H9 (cell line): ENCODE data around the gene PNMA8C. TPM values are rescaled to one million over a fixed set of nuclear protein-coding genes. Genes with fewer than 3 reads are reported as not detected.

Experiments used
- DNase-seq: peaks from one replicate; pipeline ENCODE4 v3.0.0-alpha.2; 2017
- H2AFZ ChIP-seq: one replicate; pipeline ENCODE4 v1.6.1; 2013; ENCODE audit warnings: mild to moderate bottlenecking, low read length, control low read depth, moderate library complexity
- H2AK5ac ChIP-seq: 2 replicates; pipeline ENCODE4 v1.6.1; 2013; ENCODE audit warnings: low read length, control low read depth, mixed read lengths; ENCODE audit not compliant: insufficient read length
- H2BK120ac ChIP-seq: one replicate; pipeline ENCODE4 v1.6.1; 2013; ENCODE audit warnings: low read depth, mild to moderate bottlenecking, low read length, control low read depth, inconsistent platforms; ENCODE audit not compliant: poor library complexity, severe bottlenecking
- H2BK12ac ChIP-seq: 2 replicates; pipeline ENCODE4 v1.6.1; 2013; ENCODE audit warnings: low read length, control low read depth, mixed read lengths, low read depth; ENCODE audit not compliant: insufficient read length
- H2BK15ac ChIP-seq: 2 replicates; pipeline ENCODE4 v1.6.1; 2013; ENCODE audit warnings: low read depth, low read length, control low read depth
- H2BK20ac ChIP-seq: one replicate; pipeline ENCODE4 v1.6.1; 2013; ENCODE audit warnings: low read depth, mild to moderate bottlenecking, low read length, control low read depth, inconsistent platforms; ENCODE audit not compliant: poor library complexity, severe bottlenecking
- H2BK5ac ChIP-seq: 2 replicates; pipeline ENCODE4 v1.6.1; 2013; ENCODE audit warnings: low read length, control low read depth, mixed read lengths; ENCODE audit not compliant: insufficient read length
- H3K14ac ChIP-seq: 2 replicates; pipeline ENCODE4 v1.6.1; 2013; ENCODE audit warnings: low read length, control low read depth; ENCODE audit not compliant: insufficient read depth
- H3K18ac ChIP-seq: 2 replicates; pipeline ENCODE4 v1.6.1; 2013; ENCODE audit warnings: low read depth, mild to moderate bottlenecking, mixed read lengths, low read length, control low read depth; ENCODE audit not compliant: insufficient read length
- H3K23ac ChIP-seq: 2 replicates; pipeline ENCODE4 v1.6.1; 2013; ENCODE audit warnings: low read length, control low read depth, mixed read lengths, low read depth; ENCODE audit not compliant: insufficient read length
- H3K23me2 ChIP-seq: 2 replicates; pipeline ENCODE4 v1.6.1; 2013; ENCODE audit warnings: low read depth, mild to moderate bottlenecking, mixed read lengths, low read length, control low read depth; ENCODE audit not compliant: insufficient read length, poor library complexity, severe bottlenecking
- H3K27ac ChIP-seq: 2 replicates; pipeline ENCODE4 v1.5.1; 2013; ENCODE audit warnings: low read length, control low read depth, mixed read lengths, low read depth; ENCODE audit not compliant: insufficient read length
- H3K27me3 ChIP-seq: 2 replicates; pipeline ENCODE4 v1.6.1; 2013; ENCODE audit warnings: low read length, control low read depth, inconsistent platforms; ENCODE audit not compliant: insufficient read depth
- H3K4ac ChIP-seq: 2 replicates; pipeline ENCODE4 v1.6.1; 2013; ENCODE audit warnings: low read depth, mild to moderate bottlenecking, control low read depth, inconsistent platforms, low read length, moderate library complexity
- H3K4me1 ChIP-seq: 2 replicates; pipeline ENCODE4 v1.6.1; 2013; ENCODE audit warnings: low read length, control low read depth, inconsistent platforms; ENCODE audit not compliant: insufficient read depth
- H3K4me2 ChIP-seq: 2 replicates; pipeline ENCODE4 v1.6.1; 2013; ENCODE audit warnings: low read length, control low read depth, mixed read lengths; ENCODE audit not compliant: insufficient read length, insufficient read depth
- H3K56ac ChIP-seq: 2 replicates; pipeline ENCODE4 v1.6.1; 2013; ENCODE audit warnings: low read depth, mild to moderate bottlenecking, mixed read lengths, low read length, control low read depth; ENCODE audit not compliant: insufficient read length
- H3K79me1 ChIP-seq: 2 replicates; pipeline ENCODE4 v1.6.1; 2013; ENCODE audit warnings: low read depth, mild to moderate bottlenecking, moderate library complexity, low read length, control low read depth, inconsistent platforms; ENCODE audit not compliant: insufficient read depth, poor library complexity, severe bottlenecking
- H3K79me2 ChIP-seq: 2 replicates; pipeline ENCODE4 v1.6.1; 2013; ENCODE audit warnings: low read length, control low read depth, inconsistent platforms; ENCODE audit not compliant: insufficient read depth
- H3K9ac ChIP-seq: 2 replicates; pipeline ENCODE4 v1.6.1; 2013; ENCODE audit warnings: low read length, control low read depth, mixed read lengths; ENCODE audit not compliant: insufficient read length; ENCODE audit errors: extremely low read depth
- H3K9me3 ChIP-seq: one replicate; pipeline ENCODE4 v1.6.1; 2013; ENCODE audit warnings: low read depth, low read length, inconsistent platforms; ENCODE audit not compliant: control insufficient read depth
- H3T11ph ChIP-seq: one replicate; pipeline ENCODE4 v1.6.1; 2013; ENCODE audit warnings: mild to moderate bottlenecking, low read length, control low read depth, inconsistent platforms
- H4K20me1 ChIP-seq: one replicate; pipeline ENCODE4 v1.6.1; 2013; ENCODE audit not compliant: control insufficient read depth, insufficient read length, insufficient read depth
- H4K5ac ChIP-seq: 2 replicates; pipeline ENCODE4 v1.6.1; 2013; ENCODE audit warnings: low read depth, mild to moderate bottlenecking, mixed read lengths, low read length, control low read depth; ENCODE audit not compliant: insufficient read length
- H4K8ac ChIP-seq: replicated peaks from 2 replicates; pipeline ENCODE4 v1.6.1; 2013; ENCODE audit warnings: low read length, control low read depth, mixed read lengths, low read depth; ENCODE audit not compliant: insufficient read length
- H4K91ac ChIP-seq: 2 replicates; pipeline ENCODE4 v1.6.1; 2013; ENCODE audit warnings: low read depth, mild to moderate bottlenecking, moderate library complexity, mixed read lengths, low read length, control low read depth; ENCODE audit not compliant: insufficient read length
- H3K27ac Mint-ChIP-seq, 3 experiments: 2 replicates in 2 of 3; 3 replicates in 1 of 3; pipeline ENCODE4 v1.8.0; 2020 to 2021; ENCODE audit warnings: mixed read lengths in 3 of 3, mild to moderate bottlenecking in 1 of 3, moderate library complexity in 1 of 3
- H3K27me3 Mint-ChIP-seq: 2 replicates; pipeline ENCODE4 v1.8.0; 2021; ENCODE audit warnings: low read depth, mild to moderate bottlenecking, moderate library complexity, mixed read lengths
- H3K36me3 Mint-ChIP-seq, 3 experiments: 2 replicates in 2 of 3; 3 replicates in 1 of 3; pipeline ENCODE4 v1.8.0; 2020 to 2021; ENCODE audit warnings: low read depth in 3 of 3, mixed read lengths in 3 of 3; ENCODE audit not compliant: insufficient read depth in 1 of 3
- H3K4me1 Mint-ChIP-seq, 2 experiments: 2 replicates each; pipeline ENCODE4 v1.8.0; 2020; ENCODE audit warnings: mixed read lengths in 2 of 2
- H3K4me3 Mint-ChIP-seq, 2 experiments: 2 replicates in 1 of 2; 3 replicates in 1 of 2; pipeline ENCODE4 v1.8.0; 2020 to 2021; ENCODE audit warnings: mild to moderate bottlenecking in 2 of 2, mixed read lengths in 2 of 2, moderate library complexity in 1 of 2
- H3K9me3 Mint-ChIP-seq, 2 experiments: 2 replicates in 1 of 2; 3 replicates in 1 of 2; pipeline ENCODE4 v1.8.0; 2020; ENCODE audit warnings: mild to moderate bottlenecking in 2 of 2, mixed read lengths in 2 of 2, moderate library complexity in 1 of 2
- WGBS: extraction: QIAGEN DNeasy Blood & Tissue Kit; methylation state at CpG from one replicate; pipeline ENCODE4 v1.1.7; 2013; ENCODE audit warnings: missing lambda C conversion rate, low lambda C conversion rate, mixed read lengths; ENCODE audit not compliant: insufficient read length; ENCODE audit errors: extremely low coverage; 5-methylcytosine and 5-hydroxymethylcytosine counted together
- total RNA-seq: library from RNA; stranded (reverse); gene quantifications from 2 replicates; pipeline ENCODE4 v1.2.1, GENCODE V29; 2021
- TF ChIP-seq, protein P1 (sequence below): fragments of 200-600 bp; sonication (generic); conservative IDR thresholded peaks from 3 replicates; pipeline ENCODE4 v1.8.0; 2021; ENCODE audit warnings: antibody characterized with exemption, mild to moderate bottlenecking

The PNMA8C gene
- total RNA-seq, 1 experiment from 2014 or later = 1.8 TPM

GRCh38 chr19:46386996-46387712 lies 41.6 kb downstream of the PNMA8C start:
- Histone ChIP-seq H3K23ac (no peak overlapping the region), H3K4me1 (no peaks in the 10 kb centered on the region), H3K79me1 (no peaks in the 10 kb centered on the region), H4K20me1 (no peaks in the 10 kb centered on the region), H3K4me2 (no peak overlapping the region), H4K8ac (no peak overlapping the region), H3K14ac (no peak overlapping the region), H3K27ac (no peak overlapping the region), H3K23me2 (no peaks in the 10 kb centered on the region), H2BK20ac (no peak overlapping the region), H3T11ph (no peak overlapping the region), H3K9me3 (no peaks in the 10 kb centered on the region), H2BK12ac (no peak overlapping the region), H2BK120ac (no peak overlapping the region), H3K79me2 (no peaks in the 10 kb centered on the region), H4K91ac (no peak overlapping the region), H2BK5ac (no peak overlapping the region), H2AFZ (no peak overlapping the region), H3K4ac (no peak overlapping the region), H2AK5ac (no peak overlapping the region), H3K56ac (no peak overlapping the region), H2BK15ac (no peak overlapping the region), H3K18ac (no peak overlapping the region), H3K9ac (no peak overlapping the region), H3K27me3 (no peaks in the 10 kb centered on the region), H4K5ac (no peak overlapping the region)
- WGBS = no CpG with 5 or more reads among the region's 30 CpGs
- peaks cover 4 to 11% of the 10 kb centered on the region in 2 experiments; a peak in 3 of 4 replicates for H3K4me1 Mint-ChIP-seq
- peak overlapping the region in 2 of 3 experiments; percentile 34 to 60; a peak in 2 of 7 replicates for H3K27ac Mint-ChIP-seq
- H3K36me3 Mint-ChIP-seq = peaks cover 61 to 88% (median 81%) of the 10 kb centered on the region in 3 experiments
- TF ChIP-seq, protein P1, sequence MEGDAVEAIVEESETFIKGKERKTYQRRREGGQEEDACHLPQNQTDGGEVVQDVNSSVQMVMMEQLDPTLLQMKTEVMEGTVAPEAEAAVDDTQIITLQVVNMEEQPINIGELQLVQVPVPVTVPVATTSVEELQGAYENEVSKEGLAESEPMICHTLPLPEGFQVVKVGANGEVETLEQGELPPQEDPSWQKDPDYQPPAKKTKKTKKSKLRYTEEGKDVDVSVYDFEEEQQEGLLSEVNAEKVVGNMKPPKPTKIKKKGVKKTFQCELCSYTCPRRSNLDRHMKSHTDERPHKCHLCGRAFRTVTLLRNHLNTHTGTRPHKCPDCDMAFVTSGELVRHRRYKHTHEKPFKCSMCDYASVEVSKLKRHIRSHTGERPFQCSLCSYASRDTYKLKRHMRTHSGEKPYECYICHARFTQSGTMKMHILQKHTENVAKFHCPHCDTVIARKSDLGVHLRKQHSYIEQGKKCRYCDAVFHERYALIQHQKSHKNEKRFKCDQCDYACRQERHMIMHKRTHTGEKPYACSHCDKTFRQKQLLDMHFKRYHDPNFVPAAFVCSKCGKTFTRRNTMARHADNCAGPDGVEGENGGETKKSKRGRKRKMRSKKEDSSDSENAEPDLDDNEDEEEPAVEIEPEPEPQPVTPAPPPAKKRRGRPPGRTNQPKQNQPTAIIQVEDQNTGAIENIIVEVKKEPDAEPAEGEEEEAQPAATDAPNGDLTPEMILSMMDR = no peak
- H3K9me3 Mint-ChIP-seq = peaks cover 2 to 5% of the 10 kb centered on the region in 2 experiments; a peak in 2 of 5 replicates
- DNase-seq = no peak
- H3K4me3 Mint-ChIP-seq = no peak overlapping the region
- H3K27me3 Mint-ChIP-seq = no peaks in the 10 kb centered on the region
